NOMO-1 (cell line): Measurements from ENCODE around the gene VPS26C.

ENCODE experiments used
- DNase-seq, 2 experiments: peaks; one replicate each; lab custom pipeline; 2025; ENCODE audit not compliant: unreplicated experiment in 2 of 2; lab: John Stamatoyannopoulos, UW

VPS26C gene

DNA sequence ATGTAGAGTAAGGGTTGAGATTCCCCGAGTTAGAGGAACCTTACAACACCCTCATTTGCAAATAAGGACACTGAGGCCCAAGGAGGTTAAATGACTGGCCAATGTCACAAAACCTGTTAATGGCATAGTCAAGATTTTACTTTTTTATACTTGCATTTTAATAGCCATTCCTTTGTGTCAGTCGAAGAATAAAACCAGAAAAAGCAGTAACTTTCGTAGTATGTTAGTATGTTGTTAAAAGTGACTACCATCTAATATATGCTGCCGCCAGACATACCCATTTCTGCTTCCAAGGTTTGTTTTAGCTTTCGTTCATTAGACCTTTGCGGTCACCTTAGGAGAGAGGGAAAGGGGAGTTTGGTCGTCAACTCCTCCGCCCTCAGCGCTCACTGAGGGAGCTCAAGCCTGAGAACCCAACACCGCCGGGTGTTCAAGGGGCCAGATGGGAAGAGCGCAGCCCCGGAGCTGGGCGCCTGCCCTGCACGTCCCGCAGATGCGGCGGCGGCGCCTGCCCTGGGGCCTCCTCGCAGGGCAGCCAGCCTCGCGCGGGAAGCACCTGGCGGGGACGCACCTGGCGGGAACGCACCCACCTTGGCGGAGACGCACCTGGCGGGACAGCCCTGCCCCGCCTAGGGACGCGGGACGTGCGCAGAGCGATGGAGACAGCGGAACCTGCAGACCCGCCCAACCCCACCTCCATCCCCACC, 466 bp downstream of the VPS26C start:
- DNase-seq: peak; percentile 19 to 25

DNA sequence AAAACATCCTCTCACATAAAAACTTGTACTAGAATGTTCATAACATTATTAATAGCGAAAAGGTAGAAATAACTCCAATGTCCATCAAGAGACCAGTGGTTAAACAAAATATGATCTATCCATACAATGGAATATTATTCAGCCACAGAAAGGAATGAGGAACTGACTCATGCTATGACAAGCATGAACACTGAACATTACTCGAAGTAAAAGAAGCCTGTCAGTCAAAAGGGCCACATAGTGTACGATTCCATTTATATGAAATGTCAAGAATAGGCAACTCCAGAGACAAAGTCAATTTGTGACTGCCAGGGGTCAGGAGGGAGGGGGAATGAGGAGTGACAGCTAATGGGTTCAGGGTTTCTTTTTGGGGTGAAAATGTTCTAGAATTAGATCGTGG, 2.3 kb downstream of the VPS26C start:
- DNase-seq: no peak

DNA sequence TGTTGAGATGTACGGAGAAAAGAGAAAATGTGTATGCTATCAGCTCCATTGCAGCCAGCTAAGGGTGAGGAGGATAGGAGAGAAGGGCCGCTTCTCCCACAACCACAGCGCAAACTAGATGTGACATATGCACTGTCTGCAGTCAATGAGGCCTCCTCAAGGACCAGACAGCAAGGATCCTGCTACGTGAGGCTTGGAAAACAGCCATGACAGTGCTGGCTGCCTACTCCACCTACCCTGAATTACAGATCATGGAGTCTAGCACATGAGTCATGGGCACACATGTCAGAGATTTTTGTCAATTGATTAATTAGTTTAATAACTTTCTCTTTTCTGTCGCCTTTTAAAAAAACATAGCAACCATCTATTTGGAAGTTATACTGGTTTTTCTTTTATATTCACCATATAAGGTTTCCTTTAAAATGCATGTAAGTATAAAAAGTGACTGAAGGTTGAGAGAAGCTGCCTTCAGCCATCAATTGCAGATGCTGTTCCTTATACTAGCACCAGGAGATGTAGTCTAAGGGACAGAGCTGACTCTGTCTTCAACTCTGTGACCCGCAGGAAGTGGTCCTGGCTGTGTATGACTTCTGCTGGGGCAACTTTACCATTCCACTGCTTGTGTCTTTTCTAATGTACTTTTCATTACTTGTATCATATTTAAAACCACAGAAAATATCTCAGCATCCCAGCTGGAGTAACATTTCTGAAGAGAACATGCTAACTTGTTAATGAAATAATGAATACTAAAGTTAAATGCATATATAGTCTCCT, 3.1 kb downstream of the VPS26C start:
- DNase-seq: no peak

DNA sequence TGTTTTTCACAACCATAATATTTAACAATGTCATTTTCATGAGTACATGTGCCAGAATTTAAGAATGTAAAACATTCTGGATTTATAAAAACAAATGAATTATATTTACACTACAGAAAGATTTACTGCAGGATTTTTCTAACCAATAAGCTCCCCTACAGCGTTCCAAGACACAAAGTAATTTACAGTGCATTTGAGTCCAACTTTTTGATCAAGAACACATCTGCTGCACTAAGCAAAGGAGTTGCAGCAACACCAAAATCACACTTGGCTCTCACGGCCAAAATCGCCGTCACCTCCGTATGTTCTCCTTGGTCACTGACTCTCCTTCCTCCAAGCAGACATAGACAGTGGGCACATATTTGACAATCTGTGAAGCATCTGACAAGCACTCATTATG, 7.7 kb downstream of the VPS26C start:
- DNase-seq: no peak

DNA sequence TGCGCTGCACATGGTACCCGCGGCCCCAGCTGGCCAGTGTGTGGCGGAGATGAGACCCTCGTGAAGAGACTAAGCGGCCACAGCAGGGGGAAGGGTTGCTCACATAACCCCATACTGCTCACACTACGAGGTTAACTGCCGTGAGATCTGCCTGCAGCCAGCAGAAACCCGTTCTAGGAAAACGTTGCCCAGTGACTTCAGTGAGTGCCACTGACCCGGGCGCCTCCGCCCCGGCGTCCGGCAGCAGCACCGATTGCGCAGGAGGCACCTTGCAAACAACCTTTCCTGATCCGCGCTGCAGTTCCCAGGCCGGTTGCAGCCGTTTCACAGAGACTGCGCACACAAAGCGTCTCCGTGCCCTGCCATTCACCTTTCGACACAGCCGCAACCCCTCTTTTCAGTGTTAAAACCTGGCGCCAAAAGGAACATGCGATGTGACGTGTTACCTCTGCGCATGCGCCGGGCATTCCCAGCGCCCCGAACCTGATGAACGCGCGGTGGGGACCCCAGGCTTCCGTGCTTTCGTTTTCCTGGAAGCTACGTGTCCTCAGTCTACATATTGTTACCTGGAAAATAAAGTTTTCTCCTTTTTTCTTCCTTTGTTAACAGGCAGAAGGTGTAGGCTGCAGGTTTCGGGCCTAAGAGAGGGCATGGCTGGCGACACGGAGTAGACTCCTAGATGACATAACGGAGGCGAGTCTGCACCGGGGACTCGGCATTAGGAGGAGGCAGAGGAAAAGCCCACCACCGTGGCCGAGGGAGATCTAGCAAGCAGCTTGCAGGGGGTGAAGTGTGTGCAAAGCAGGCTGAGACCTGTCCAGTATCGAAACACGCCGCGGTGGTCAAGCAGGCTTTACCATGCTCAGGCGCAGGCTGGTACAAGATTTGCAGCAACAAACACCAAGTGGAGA, 8.9 kb downstream of the VPS26C start:
- no peak for DNase-seq

DNA sequence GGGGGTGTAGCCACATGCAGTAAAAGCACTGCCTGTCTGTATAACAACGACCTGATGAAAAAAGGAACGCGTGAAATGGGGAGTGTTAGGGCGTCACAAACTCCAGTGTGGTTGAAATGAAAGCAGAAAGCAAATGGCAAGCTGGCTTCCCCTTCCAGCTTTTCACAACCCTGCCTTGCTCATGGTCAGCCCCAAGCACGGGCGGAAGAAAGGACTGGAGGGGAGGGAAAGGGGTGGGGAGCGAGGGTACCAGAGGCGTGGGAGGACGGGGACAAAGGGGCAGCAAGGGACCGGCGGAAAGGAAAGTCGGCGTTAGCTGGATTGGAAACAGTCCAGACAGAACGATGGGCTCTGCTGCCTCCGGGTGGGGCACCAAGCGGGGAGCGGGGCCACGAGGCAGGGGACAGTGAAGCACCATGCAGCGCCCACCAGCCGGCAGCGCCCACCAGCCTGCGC, 9.6 kb downstream of the VPS26C start:
- DNase-seq: peak; percentile 11 to 17

DNA sequence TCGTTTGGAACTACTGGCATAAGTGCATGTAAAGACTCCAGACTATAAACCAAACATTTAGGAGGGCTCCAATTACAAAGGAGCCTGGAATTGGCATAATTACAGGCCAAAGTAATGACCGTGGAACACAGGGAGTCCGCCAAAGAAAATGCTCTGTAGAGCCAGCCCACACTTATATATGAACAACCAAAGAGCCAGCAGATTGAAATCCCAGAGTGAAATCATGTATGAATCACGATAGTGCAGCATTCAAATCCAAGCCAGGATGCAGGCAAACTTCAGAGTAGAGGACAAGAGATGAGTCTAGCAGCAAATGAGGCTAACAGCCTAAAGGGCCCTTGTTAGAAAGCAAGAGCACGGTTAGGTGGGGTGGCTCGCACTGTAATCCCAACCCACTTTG, 13.1 kb downstream of the VPS26C start:
- no peak for DNase-seq

DNA sequence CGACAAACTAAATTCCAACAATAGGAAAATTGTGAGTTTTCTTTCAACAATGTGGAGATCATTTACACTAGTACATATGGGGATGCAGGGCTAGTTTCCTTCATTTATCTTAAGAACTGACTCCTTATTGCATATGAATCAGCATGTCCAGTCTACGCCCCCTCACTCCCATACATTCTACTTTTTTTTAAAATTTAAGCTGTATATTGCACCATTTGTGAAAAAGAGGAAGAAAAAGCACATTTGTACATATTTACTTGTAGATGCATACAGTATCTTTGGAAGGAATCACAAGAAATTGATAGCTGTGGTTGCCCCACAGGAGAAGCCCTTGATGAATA, 15.9 kb downstream of the VPS26C start:
- peak; percentile 50 to 77 for DNase-seq

DNA sequence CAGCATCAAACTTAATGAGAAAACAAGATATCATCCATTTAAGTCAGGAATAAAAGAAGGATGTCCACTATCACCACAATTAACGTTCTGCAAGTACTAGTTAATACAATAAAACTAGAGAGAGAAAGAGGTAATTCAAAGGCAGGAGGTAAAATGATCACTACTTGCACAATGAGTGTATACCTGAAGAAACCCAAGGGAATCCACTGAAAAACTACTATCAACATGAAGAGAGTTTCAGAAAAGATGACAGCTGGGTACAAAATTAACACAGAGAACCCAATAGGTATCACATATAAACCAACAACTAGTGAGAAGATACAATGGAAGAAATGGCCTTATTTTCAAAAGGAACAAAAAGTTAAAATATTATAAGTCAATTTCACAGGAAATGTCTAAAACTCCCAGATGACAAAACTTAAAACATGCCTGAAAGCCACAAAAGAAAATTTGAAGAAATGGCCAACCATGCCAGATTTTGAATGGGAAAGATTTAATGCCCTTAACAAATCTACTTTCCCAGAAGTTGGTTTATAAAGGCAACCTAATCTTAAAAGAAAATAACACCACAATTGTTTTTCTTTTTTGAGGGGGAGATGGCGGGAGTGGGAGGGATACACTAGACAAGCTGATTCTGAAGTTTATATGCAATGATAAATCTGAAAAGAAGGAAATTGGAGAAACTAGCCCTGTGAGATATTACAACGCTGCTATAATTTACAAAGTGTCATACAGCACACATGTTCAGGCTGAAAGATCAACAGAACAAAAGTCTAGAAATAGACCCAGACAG, 17.8 kb downstream of the VPS26C start:
- DNase-seq: no peak

DNA sequence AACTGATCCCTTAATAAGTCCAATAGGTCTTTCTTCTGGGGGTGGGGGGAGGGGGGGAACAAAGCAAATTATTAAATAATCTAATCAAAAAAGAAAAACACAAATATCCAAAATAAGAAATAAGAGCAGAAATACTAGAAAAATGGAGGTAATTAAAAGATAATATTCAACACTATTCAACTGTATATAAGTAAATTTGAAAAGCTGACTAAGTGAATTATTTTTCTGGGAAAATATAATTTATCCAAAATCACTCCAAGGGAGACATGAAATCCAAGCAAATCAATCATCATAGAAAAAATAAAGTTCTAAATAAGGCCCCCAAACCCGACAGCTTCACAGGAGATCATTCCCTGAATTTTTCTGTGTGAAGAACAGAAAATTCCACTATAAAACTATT, 18.8 kb downstream of the VPS26C start:
- no peak for DNase-seq

DNA sequence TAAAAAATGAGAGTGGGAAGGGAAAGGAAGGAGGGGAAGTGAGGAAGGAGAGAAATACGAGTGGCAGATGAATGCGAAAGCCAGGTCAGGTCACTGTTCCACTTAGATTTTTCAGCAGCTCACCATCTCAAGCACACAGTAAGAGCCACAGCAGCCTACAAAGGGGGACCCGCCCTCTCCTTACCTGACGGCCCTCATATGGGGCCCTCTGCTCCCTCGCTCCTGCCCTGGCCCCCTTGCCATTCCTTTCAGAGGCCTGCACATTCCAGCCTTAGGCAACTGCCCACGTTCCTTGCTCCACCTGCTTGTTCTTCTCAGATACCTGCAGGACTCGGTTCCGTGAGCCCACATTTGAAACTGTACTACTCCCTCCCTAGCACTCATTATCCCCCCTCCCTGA, 22.0 kb downstream of the VPS26C start:
- no peak for DNase-seq

DNA sequence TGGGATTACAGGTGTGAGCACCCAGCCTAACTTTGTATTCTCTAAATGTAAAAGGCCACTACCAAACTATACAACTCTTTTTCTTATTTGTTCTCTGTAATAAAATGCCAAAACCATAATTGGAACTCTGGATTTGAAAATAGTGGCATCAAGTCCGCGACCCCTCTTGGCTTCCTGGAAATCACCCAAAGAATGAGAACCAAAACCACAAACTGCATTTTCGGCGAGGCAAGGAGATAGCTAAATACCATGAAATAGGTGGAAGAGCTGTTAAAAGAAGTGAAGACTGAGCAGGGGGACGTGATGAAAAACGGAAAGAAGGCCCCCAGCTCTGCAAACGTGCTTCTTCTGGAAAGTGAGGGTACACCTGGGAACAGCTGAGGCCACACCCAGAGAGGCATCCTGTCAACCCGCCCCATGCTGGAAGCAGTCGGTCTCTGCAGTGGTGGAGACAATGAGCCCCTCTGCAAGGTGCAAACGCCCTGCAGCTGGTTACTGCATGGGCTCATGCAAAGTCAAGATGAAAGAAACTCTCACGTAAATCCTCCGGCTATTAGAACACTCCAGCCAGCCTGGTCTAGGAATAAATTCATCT, 22.5 kb downstream of the VPS26C start:
- no peak for DNase-seq

DNA sequence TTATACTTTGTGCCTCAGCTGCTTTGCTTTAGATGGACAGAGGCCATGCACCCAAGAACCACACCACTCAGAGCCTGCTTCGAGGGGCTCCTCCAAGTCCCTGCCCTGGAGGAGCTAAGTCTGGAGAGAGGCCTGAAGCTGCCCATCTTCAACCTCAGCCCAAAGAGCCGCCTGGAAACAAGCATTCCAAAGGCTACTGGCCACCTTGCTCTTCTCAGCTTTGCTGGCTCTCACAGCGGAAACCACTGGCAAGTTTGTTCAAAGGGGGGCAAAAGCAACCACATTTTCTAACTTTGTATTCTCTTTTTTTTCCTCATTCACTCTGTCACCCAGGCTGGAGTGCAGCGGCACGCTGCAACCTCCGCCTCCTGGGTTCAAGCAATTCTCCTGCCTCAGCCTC, 23.2 kb downstream of the VPS26C start:
- no peak for DNase-seq

DNA sequence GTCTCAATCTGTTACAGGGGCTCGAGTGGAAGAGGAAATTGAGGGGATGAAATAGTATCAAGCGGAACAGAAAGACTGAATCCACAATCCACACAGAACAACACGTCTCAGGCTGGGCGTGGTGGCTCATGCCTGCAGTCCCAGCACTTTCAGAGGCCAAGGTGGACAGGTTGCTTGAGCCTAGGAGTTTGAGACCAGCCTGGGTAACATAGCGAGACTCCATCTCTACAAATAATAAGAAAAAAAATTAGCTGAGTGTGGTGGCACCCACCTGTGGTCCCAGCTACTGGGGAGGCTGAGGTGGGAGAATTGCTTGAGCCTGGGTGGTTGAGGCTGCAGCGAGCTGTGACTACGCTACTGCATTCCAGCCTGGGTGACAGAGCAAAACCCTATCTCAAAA, 25.7 kb downstream of the VPS26C start:
- no peak for DNase-seq

DNA sequence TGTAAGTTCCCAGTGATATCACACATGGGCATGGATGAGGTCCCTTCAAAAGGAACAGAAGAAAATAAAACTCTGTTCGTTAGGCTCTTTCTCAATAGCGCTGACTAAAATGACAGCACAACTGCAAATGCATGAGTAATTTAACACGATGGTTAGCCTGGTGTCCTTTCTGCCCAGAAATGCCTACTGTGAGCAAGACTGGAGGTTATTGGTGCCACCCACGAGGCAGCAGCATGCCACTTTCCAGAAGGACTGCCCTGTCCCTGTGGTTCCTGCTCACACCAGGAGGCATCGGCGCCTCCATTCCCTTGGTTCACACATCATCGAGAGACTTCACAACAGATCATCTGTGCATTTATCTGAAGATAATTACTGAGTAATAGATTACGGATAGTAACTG, 26.2 kb downstream of the VPS26C start:
- no peak for DNase-seq

DNA sequence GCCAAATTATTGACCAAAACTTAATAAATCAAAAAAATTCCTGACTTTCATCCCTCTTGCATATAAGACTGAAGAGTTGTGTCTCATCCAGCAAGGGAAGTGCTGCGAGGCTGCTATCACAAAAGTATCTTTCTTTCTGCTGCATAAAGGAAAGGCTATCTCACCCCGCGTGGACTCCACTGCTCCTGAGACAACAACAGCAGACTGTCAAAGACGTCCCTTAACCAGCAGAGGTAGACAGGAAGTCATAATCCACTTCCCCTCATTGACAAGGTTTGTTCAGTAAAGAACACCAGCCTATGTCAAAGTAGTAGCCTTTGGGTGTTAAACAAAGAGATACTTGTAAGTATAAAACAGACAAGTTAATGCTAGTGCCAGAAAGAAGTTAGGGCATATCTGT, 29.4 kb downstream of the VPS26C start:
- no peak for DNase-seq

DNA sequence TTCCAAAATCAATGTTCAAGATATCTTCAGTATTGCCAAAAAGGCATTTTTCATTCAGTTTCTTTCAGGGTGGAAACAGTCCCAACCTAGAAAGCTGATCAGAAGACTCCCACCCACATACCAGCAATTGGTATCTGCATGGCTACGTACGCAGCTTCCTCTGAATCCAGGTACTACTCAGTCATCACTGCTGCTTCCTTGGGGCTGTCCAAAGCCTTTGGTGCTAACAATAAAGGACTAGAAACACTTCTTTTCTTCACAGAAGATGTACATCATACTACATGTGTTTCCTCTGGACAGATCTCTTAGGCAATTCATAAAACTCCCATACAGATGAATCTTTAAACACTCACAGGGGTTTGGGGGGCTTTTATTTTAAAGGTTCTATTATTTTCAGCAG, 29.8 kb downstream of the VPS26C start:
- no peak for DNase-seq

DNA sequence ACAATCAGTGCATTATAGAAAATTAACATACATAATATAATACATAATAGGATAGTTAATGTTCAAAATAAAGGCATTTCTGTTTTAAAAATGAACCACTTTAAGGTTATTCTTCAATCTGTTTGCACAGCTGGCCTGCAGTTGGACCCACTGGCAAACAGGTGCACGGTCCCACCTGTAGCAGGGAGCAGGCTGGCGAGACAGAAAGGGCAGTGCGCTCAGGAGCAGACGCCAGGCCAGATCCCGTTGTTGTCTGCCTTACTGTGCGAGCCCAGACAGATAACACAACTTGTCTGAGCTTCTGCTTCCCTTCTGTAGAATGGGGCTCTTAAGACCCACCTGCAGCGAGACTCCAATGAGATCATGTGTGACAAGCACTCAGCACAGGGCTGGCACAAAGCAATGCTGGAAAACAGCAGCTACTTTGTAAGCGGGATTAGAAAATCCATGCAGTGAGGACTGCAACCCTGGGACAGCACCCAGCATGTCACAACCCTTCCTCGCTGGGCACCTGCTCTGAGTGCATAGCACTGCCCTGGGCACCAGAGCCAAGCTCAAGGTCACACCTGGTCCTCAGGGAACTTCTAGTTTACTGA, 33.5 kb downstream of the VPS26C start:
- DNase-seq: no peak

DNA sequence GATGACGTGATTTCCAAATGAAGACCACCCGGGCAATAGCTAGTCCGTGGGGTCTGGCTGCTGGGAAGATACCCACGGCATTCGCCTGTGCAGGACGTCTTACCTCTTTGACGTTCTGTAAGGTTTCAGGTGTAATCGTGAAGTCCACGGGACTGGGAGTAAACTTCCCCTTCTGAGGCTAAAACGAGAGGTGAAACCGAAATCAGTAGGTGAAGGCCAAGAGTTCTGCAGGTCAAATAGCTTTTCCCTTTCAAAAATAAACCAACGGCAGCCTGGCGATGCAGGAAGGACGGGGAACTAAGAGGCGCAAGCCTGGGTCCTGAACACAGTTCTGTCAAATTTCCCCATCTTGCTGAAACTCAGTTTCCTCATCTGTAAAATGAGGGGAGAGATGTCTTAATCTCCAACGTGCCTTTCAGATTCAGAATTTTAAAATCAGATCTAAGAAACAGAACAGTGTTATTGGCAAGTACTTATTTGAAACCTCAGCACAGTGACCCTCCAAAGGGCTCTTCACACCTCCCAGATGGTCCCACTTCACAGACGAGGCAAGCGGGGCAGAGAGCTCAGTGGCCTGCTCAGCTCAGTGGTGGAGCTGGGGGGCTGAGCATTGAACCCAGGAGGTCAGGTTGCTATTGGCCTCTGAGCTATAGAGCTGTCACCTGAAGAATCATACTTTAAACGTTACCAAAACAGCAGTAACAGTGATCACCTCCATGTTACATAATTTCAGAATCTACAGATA, 34.7 kb downstream of the VPS26C start:
- no peak for DNase-seq
